COLO829 (cell line): ENCODE measurements around the gene PYGO1.
A peak's percentile ranks its signal among the peaks of the same experiment; 100 is the strongest.
"Not testable (repeated sequence)": the region's sequence is repeated elsewhere in the genome, so short reads cannot be mapped to it uniquely, and the experiment has no call there.

ENCODE experiments used
- DNase-seq: peaks from one replicate; pipeline ENCODE4 v3.0.0; 2012; ENCODE audit warnings: low spot score

The PYGO1 gene

GRCh38 chr15:55505407-55505806 is 82.7 kb downstream of the PYGO1 start:
- DNase-seq, result not testable (repeated sequence)

- DNase-seq, result no peak
Observed at GRCh38 chr15:55499151-55499550, 89.0 kb downstream of the PYGO1 start.

- peak; percentile 45 for DNase-seq
Observed at GRCh38 chr15:55498109-55498938, 89.8 kb downstream of the PYGO1 start.

- DNase-seq, result no peak
Observed at GRCh38 chr15:55496716-55497115, 91.4 kb downstream of the PYGO1 start.

- no peak for DNase-seq
Observed at GRCh38 chr15:55494931-55495330, 93.2 kb downstream of the PYGO1 start.

GRCh38 chr15:55488952-55489600 is 99.1 kb downstream of the PYGO1 start:
- DNase-seq, result not testable (repeated sequence)
